NCI-H524 (cell line): ENCODE data around the gene ABCC6.
A peak's percentile ranks its signal among the peaks of the same experiment; 100 is the strongest.

Source experiments
- DNase-seq, 2 experiments: peaks; one replicate each; lab custom pipeline; 2025; lab: John Stamatoyannopoulos, UW

Gene ABCC6

DNA sequence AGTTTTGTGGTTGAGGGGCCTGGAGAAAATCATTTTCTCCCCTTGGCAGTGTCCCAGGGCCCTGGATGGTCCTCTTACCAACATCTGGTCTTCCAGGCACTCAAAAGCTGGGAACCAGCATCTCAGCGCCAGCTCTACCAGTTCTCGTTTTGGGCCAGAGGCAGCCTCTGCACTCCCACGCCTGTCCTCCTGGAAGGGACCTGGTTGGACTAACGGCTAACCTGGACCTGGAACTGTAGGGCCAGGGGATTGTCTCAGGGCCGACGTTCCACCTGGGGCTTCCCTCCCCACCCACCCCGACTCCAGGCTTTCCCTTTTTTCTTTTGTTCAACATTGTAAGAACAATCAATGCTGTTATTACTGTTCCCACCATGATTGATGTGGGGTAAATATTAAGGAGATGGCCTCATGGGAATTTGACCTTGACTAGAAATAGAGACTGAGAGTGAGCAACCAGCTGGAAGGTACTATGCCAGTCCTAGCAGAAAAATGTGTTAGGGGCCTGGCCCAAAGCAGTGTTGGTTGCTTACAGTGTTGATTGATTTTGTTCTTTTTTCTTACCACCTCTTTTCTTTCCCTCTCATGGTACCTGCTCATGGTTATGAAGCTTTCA is 81.4 kb downstream of the ABCC6 start:
- DNase-seq: no peak

DNA sequence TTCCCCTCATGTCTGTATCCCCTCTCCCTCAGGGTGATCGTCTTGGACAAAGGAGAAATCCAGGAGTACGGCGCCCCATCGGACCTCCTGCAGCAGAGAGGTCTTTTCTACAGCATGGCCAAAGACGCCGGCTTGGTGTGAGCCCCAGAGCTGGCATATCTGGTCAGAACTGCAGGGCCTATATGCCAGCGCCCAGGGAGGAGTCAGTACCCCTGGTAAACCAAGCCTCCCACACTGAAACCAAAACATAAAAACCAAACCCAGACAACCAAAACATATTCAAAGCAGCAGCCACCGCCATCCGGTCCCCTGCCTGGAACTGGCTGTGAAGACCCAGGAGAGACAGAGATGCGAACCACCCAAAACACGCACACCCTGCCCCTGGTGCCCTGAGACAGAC is 82.2 kb downstream of the ABCC6 start:
- no peak for DNase-seq

- DNase-seq: no peak
These were observed 82.8 kb downstream of the ABCC6 start for GRCh38 chr16:16140537-16140936.

GRCh38 chr16:16139806-16140205 is 83.5 kb downstream of the ABCC6 start:
- no peak for DNase-seq

DNA sequence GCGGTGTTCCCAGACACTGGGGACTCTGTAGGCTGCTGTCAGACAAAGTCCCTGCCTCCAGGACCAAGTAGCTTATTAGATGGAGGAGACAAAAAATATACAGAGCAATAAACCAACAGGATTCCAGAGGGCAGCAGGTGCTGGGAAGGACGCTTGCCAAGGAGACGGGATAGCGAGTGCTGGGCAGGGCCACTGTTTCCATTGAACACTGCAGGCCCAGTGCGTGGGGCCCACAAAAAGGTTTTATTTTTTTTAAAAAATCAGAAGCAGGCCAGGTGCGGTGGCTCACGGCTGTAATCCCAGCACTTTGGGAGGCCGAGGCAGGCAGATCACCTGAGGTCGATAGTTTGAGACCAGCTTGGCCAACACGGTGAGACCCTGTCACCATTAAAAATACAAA is 84.2 kb downstream of the ABCC6 start:
- DNase-seq: no peak

DNA sequence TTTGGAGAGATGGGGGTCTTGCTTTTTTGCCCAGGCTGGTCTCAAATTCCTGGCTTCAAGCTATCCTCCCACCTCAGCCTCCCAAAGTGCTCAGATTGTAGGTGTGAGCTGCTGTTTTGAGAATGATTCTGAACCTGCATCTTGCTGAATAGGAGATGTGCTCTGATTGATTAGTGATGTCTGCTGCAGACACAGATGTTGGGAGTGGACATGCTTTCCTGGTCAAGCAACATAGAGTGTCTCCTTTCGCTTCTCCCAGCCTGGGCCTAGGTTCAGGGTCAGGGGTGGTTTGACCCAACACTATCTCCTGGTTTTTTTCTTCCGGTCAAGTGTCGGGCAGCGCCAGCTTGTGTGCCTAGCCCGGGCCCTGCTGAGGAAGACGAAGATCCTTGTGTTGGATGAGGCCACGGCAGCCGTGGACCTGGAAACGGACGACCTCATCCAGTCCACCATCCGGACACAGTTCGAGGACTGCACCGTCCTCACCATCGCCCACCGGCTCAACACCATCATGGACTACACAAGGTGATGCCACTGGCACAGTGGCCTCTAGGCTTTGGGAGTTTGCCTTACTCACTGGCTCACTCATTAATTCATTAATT is 85.2 kb downstream of the ABCC6 start:
- DNase-seq: no peak

DNA sequence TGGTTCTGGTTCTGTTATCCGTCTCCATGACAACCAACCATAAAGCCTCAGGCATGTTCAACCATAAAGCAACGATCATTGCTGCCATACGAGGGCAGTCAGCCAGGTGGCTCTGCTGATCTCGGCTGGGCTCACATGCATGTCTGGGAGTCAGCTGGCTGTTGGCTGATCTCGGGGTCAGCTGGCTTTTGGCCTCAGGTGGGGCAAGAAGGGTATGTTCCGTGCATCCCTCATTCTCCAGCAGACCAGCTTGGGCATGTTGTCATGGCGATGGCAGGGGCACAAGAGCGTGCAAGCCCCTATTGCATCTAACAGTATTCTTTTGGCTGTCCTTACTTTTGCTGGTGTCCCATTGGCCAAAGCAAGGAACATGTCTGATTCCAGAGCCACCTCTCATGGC is 86.2 kb downstream of the ABCC6 start:
- no peak for DNase-seq

GRCh38 chr16:16136588-16136987 is 86.7 kb downstream of the ABCC6 start:
- no peak for DNase-seq

- no peak for DNase-seq
These were observed 89.2 kb downstream of the ABCC6 start for GRCh38 chr16:16133943-16134604.

DNA sequence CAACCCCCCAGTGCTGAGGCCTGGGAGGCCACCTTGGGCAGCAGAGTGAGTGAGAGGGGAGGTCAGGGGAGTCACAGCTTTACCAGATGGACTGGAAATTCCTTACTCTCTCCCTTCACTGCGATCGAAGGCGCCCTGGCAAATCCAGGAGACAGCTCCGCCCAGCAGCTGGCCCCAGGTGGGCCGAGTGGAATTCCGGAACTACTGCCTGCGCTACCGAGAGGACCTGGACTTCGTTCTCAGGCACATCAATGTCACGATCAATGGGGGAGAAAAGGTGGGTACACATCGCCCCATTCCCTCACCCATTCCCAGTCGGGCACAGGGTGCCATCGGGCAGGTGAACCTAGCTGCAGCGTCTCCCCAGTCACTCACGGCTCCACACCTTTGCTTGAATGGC is 91.6 kb downstream of the ABCC6 start:
- no peak for DNase-seq

GRCh38 chr16:16131204-16131603 is 92.1 kb downstream of the ABCC6 start:
- DNase-seq: no peak

- peak; percentile 45 to 72 for DNase-seq
These were observed 95.7 kb downstream of the ABCC6 start for GRCh38 chr16:16127469-16128116.

GRCh38 chr16:16126896-16127295 is 96.4 kb downstream of the ABCC6 start:
- DNase-seq: no peak

DNA sequence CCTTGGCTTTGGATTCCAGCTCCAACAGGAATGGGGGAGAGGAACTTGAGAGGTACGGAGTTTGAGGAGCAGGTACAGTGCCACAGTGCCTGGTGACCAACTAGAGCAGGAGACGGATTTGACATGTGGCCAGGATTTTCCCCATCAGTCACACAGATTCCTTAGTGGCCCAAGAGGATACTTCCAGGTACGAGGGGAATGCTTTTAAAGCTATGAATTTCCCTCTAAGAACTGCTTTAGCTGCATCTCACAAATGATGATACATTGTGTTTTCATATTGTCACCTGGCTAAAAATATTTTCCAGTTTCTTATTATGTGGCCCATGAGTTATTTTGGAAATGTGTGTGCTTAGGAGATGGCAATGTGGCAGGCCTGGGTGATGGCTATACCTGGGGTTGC is 98.3 kb downstream of the ABCC6 start:
- DNase-seq: no peak

DNA sequence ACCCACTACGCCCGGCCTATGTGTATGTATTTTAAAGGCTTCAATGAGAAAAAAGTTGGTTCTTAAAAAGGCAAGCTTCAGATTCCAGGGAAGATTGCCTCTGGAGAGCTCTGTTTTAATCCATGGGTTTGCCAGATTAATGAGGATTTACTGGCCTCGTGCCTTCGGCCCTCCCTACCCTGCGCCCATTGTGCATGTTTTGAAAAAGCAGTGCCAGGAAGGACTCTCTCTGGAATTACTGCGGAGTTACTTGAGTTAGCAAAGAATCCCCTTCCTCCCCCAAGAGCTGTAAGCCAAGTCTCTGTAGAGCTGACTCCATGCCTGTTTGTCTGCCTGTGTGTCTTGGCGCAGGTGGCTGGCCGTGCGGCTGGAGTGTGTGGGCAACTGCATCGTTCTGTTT is 98.9 kb downstream of the ABCC6 start:
- DNase-seq: no peak

- DNase-seq: no peak
These were observed 101.0 kb downstream of the ABCC6 start for GRCh38 chr16:16122264-16122663.

GRCh38 chr16:16121185-16121727 is 102.0 kb downstream of the ABCC6 start:
- DNase-seq: no peak

GRCh38 chr16:16120382-16121184 is 102.7 kb downstream of the ABCC6 start:
- DNase-seq: peak; percentile 99

GRCh38 chr16:16120044-16120381 is 103.3 kb downstream of the ABCC6 start:
- peak; percentile 79 to 83 for DNase-seq

GRCh38 chr16:16118337-16118736 is 105.0 kb downstream of the ABCC6 start:
- no peak for DNase-seq

GRCh38 chr16:16116841-16117240 is 106.5 kb downstream of the ABCC6 start:
- DNase-seq: no peak

DNA sequence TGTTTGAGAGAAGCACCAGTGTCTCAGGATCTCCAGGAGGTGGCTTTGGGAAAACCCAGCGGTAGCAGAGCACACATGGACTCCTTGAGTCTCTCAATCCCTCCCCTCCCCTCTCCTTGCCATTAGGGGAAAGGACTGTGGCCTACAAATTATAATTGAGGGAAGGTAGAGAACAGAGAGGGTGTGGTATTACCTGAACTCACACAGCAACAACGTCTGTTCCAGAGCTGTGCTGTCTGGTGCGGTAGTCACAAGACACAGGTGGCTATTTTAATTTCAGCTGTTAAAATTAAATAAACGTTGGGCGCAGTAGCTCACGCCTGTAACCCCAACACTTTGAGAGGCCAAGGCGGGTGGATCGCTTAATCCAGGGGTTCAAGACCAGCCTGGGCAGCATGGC is 110.2 kb downstream of the ABCC6 start:
- no peak for DNase-seq
